HCT116 (cell line): ENCODE data around the gene ZNRF4. TPM values are rescaled to one million over a fixed set of nuclear protein-coding genes. Genes with fewer than 3 reads are reported as not detected.

ENCODE experiments used
- ATAC-seq: fragments of 200-7000 bp; cut with Tn5 transposase; 2 replicates; pipeline ENCODE4 v1.9.1; 2020; ENCODE audit warnings: mild to moderate bottlenecking, moderate library complexity
- BruUV-seq: library from RNA; stranded (reverse); fragments of 400-500 nt; replicated peaks from 2 replicates; lab custom pipeline; 2021; lab: Mats Ljungman, UMichigan
- CTCF ChIA-PET: fragments of 300-600 bp; sonication (Branson Sonifier 250); formaldehyde crosslinking; loops from one replicate; lab custom pipeline; 2021; ENCODE audit warnings: antibody characterized with exemption; lab: Charles Lee
- POLR2A ChIA-PET: fragments of 300-600, 350-600 bp; sonication (Branson Sonifier 250); formaldehyde crosslinking; loops from one replicate; lab custom pipeline; 2021; ENCODE audit warnings: antibody characterized with exemption; lab: Charles Lee
- RAD21 ChIA-PET, 2 experiments: fragments of 300-600 bp; sonication (Branson Sonifier 250); formaldehyde crosslinking; loops; one replicate each; lab custom pipeline; 2023; ENCODE audit warnings: low total read pairs in 2 of 2; ENCODE audit not compliant: uncharacterized antibody in 2 of 2, unreplicated experiment in 2 of 2, low non-redundant PET in 1 of 2; lab: Charles Lee
- DNase-seq: peaks from one replicate; pipeline ENCODE4 v3.0.0-alpha.2; 2010; ENCODE audit warnings: low read depth, low spot score
- H2AFZ ChIP-seq: fragments of 200-600 bp; shearing (Covaris generic), sonication (generic); 2 replicates; pipeline ENCODE4 v1.6.1; 2017; ENCODE audit warnings: low read depth, mixed run types, mixed read lengths, antibody characterized with exemption, low read length; ENCODE audit not compliant: poor library complexity, severe bottlenecking
- H3K27ac ChIP-seq: 2 replicates; pipeline ENCODE4 v1.5.1; 2012; ENCODE audit warnings: low read depth, low read length
- H3K27me3 ChIP-seq: fragments of 200-600 bp; sonication (generic); 2 replicates; pipeline ENCODE4 v1.6.1; 2016; ENCODE audit warnings: mixed run types, low read length, mixed read lengths; ENCODE audit not compliant: insufficient read depth
- H3K36me3 ChIP-seq, 2 experiments: fragments of 200-500 bp in 1 of 2; fragments of 200-600 bp in 1 of 2; sonication (Bioruptor generic) in 1 of 2; sonication (generic) in 1 of 2; 2 replicates each; pipeline versions ENCODE4 v1.5.1 to v1.6.1; 2014 to 2016; ENCODE audit warnings: low read length in 2 of 2, inconsistent platforms in 1 of 2, mixed read lengths in 1 of 2, mixed run types in 1 of 2; ENCODE audit not compliant: insufficient read depth in 2 of 2, control insufficient read depth in 1 of 2
- H3K4me1 ChIP-seq, 2 experiments: fragments of 200-600 bp in 1 of 2; sonication (generic) in 1 of 2; 2 replicates each; pipeline versions ENCODE4 v1.5.1 to v1.6.1; 2012 to 2017; ENCODE audit warnings: low read length in 2 of 2, inconsistent platforms in 1 of 2, mild to moderate bottlenecking in 1 of 2, mixed read lengths in 1 of 2, mixed run types in 1 of 2, moderate library complexity in 1 of 2; ENCODE audit not compliant: insufficient read depth in 2 of 2, control insufficient read depth in 1 of 2
- H3K4me2 ChIP-seq: fragments of 200-600 bp; sonication (generic); 2 replicates; pipeline ENCODE4 v1.6.1; 2017; ENCODE audit warnings: mixed run types, low read length, mixed read lengths
- H3K4me3 ChIP-seq, 2 experiments: fragments of 200-600 bp in 1 of 2; sonication (generic) in 1 of 2; replicated peaks in 1 of 2; 2 replicates each; pipeline ENCODE4 v1.5.1; 2011 to 2016; ENCODE audit warnings: low read length in 2 of 2, control low read depth in 1 of 2, low read depth in 1 of 2, mild to moderate bottlenecking in 1 of 2, mixed read lengths in 1 of 2, mixed run types in 1 of 2
- H3K79me2 ChIP-seq: fragments of 200-600 bp; sonication (generic); 2 replicates; pipeline ENCODE4 v1.6.1; 2017; ENCODE audit warnings: mild to moderate bottlenecking, mixed run types, low read length, moderate library complexity, mixed read lengths; ENCODE audit not compliant: insufficient read depth
- H3K9ac ChIP-seq: fragments of 200-600 bp; sonication (generic); 2 replicates; pipeline ENCODE4 v1.6.1; 2016; ENCODE audit warnings: low read length, mixed read lengths
- H3K9me2 ChIP-seq: fragments of 200-600 bp; sonication (generic), shearing (Covaris generic); 2 replicates; pipeline ENCODE4 v1.6.1; 2017; ENCODE audit warnings: mixed run types, mild to moderate bottlenecking, moderate library complexity; ENCODE audit not compliant: insufficient read depth
- H3K9me3 ChIP-seq, 2 experiments: fragments of 200-500 bp in 1 of 2; fragments of 200-600 bp in 1 of 2; sonication (Bioruptor generic) in 1 of 2; sonication (generic) in 1 of 2; 2 replicates each; pipeline ENCODE4 v1.6.1; 2014 to 2017; ENCODE audit warnings: low read length in 2 of 2, mixed read lengths in 2 of 2, inconsistent platforms in 1 of 2, low read depth in 1 of 2, mild to moderate bottlenecking in 1 of 2, mixed run types in 1 of 2, moderate library complexity in 1 of 2; ENCODE audit not compliant: control insufficient read depth in 1 of 2, insufficient read depth in 1 of 2
- H4K20me1 ChIP-seq: fragments of 200-600 bp; sonication (generic), shearing (Covaris generic); 2 replicates; pipeline ENCODE4 v1.6.1; 2017; ENCODE audit warnings: mixed run types, mild to moderate bottlenecking, moderate library complexity; ENCODE audit not compliant: insufficient read depth
- EGR1 ChIP-seq: IDR thresholded peaks from 2 replicates; pipeline ENCODE4 v1.6.1; 2012; ENCODE audit warnings: low read depth
- ELF1 ChIP-seq: IDR thresholded peaks from 2 replicates; pipeline ENCODE4 v1.6.1; 2012; ENCODE audit warnings: low read depth, borderline replicate concordance
- EZH2 ChIP-seq: fragments of 200-600 bp; sonication (generic); IDR thresholded peaks from 2 replicates; pipeline ENCODE4 v1.6.1; 2017; ENCODE audit warnings: antibody characterized with exemption, mixed run types
- MAX ChIP-seq: IDR thresholded peaks from 2 replicates; pipeline ENCODE4 v1.6.1; 2012
- POLR2A ChIP-seq: IDR thresholded peaks from 2 replicates; pipeline ENCODE4 v1.7.0; 2011; ENCODE audit warnings: borderline replicate concordance; ENCODE audit not compliant: insufficient read depth, insufficient read length; ENCODE audit errors: extremely low read depth
- POLR2AphosphoS5 ChIP-seq: IDR thresholded peaks from 2 replicates; pipeline ENCODE4 v1.6.1; 2011; ENCODE audit warnings: mild to moderate bottlenecking, low read depth, low read length, moderate library complexity
- REST ChIP-seq: IDR thresholded peaks from 2 replicates; pipeline ENCODE4 v1.6.1; 2012; ENCODE audit warnings: low read depth
- SIN3A ChIP-seq: IDR thresholded peaks from 2 replicates; pipeline ENCODE4 v1.6.1; 2012; ENCODE audit warnings: low read depth
- SP1 ChIP-seq: IDR thresholded peaks from 2 replicates; pipeline ENCODE4 v1.6.1; 2012; ENCODE audit warnings: low read depth
- YY1 ChIP-seq: IDR thresholded peaks from 2 replicates; pipeline ENCODE4 v1.6.1; 2011; ENCODE audit warnings: low read length, low read depth, moderate library complexity, mild to moderate bottlenecking; ENCODE audit not compliant: insufficient replicate concordance; ENCODE audit errors: extremely low read depth
- intact Hi-C: fragments of 100-400 bp; cut with micrococcal nuclease; formaldehyde crosslinking; loops from 2 replicates; pipeline ENCODE4 v1.10.0; 2022
- total RNA-seq: library from RNA; stranded (reverse); gene quantifications from one replicate; pipeline ENCODE4 v1.2.1, GENCODE V29; 2021; ENCODE audit not compliant: unreplicated experiment

ZNRF4 gene
- total RNA-seq, 1 experiment from 2014 or later: not detected

- ChIA-PET CTCF (interaction anchor here (0.7 kb wide), 1 partner anchor 20 kb away, joined by 3 read pairs; no protein-coding TSS in a partner anchor), RAD21 (no interaction called here), POLR2A (no interaction called here)
- DNase-seq (no peak), ATAC-seq (no peak)
- Histone ChIP-seq H3K9ac (no peak overlapping the region), H3K79me2 (no peaks in the 10 kb centered on the region), H4K20me1 (no peaks in the 10 kb centered on the region), H2AFZ (no peak overlapping the region), H3K27ac (no peak overlapping the region), H3K4me1 (peaks cover 4 to 32% of the 10 kb centered on the region in 2 experiments), H3K9me3 (no peaks in the 10 kb centered on the region), H3K4me2 (no peak overlapping the region), H3K4me3 (no peak overlapping the region), H3K27me3 (no peaks in the 10 kb centered on the region), H3K36me3 (no peaks in the 10 kb centered on the region), H3K9me2 (no peaks in the 10 kb centered on the region)
- BruUV-seq: no TSS peak
- intact Hi-C loops: no loop called here
- TF ChIP-seq ELF1 (no peak), SP1 (no peak), EZH2 (no peak), REST (no peak), POLR2AphosphoS5 (no peak), MAX (no peak), SIN3A (no peak), POLR2A (no peak), EGR1 (no peak), YY1 (no peak)
Observed at GRCh38 chr19:5432687-5433086, 22.5 kb upstream of the ZNRF4 start.
